PC-9 (cell line): ENCODE results near the gene FBLN2. TPM values are rescaled to one million over a fixed set of nuclear protein-coding genes. Genes with fewer than 3 reads are reported as not detected.

Experiments used
- BruUV-seq: library from RNA; stranded (reverse); fragments of 400-500 nt; replicated peaks from 2 replicates; lab custom pipeline; 2021; lab: Mats Ljungman, UMichigan
- CTCF ChIA-PET: fragments of 300-600 bp; sonication (Branson Sonifier 250); formaldehyde crosslinking; loops from one replicate; lab custom pipeline; 2022; ENCODE audit warnings: antibody characterized with exemption; lab: Charles Lee
- POLR2A ChIA-PET: fragments of 300-600 bp; sonication (Branson Sonifier 250); formaldehyde crosslinking; loops from one replicate; lab custom pipeline; 2022; ENCODE audit warnings: antibody characterized with exemption; ENCODE audit not compliant: unreplicated experiment; lab: Charles Lee
- DNase-seq, 2 experiments: peaks; one replicate each; pipeline versions ENCODE4 v3.0.0 to v3.0.0-alpha.2; 2015 to 2022; ENCODE audit warnings: mixed read lengths in 1 of 2
- H2AFZ ChIP-seq: fragments of 200-600 bp; sonication (generic); 2 replicates; pipeline ENCODE4 v1.8.1; 2017; ENCODE audit warnings: antibody characterized with exemption
- H3F3A ChIP-seq: fragments of 200-600 bp; sonication (generic); 2 replicates; pipeline ENCODE4 v1.8.1; 2017; ENCODE audit warnings: antibody characterized with exemption, mild to moderate bottlenecking, low read depth; ENCODE audit not compliant: insufficient read depth
- H3K27ac ChIP-seq: fragments of 200-600 bp; sonication (generic); 2 replicates; pipeline ENCODE4 v1.6.1; 2016; ENCODE audit warnings: mixed run types
- H3K27me3 ChIP-seq: fragments of 200-600 bp; sonication (generic); 2 replicates; pipeline ENCODE4 v1.6.1; 2016; ENCODE audit warnings: low read depth, mixed run types; ENCODE audit not compliant: insufficient read depth
- H3K36me3 ChIP-seq: fragments of 200-600 bp; sonication (generic); 2 replicates; pipeline ENCODE4 v1.6.1; 2016; ENCODE audit warnings: low read depth, mixed run types
- H3K4me1 ChIP-seq: fragments of 200-600 bp; sonication (generic); replicated peaks from 2 replicates; pipeline ENCODE4 v1.6.1; 2016; ENCODE audit warnings: mixed run types; ENCODE audit not compliant: insufficient read depth
- H3K4me2 ChIP-seq: fragments of 200-600 bp; sonication (generic); 2 replicates; pipeline ENCODE4 v1.6.1; 2017; ENCODE audit warnings: mixed run types
- H3K4me3 ChIP-seq: fragments of 200-600 bp; sonication (generic); 2 replicates; pipeline ENCODE4 v1.6.1; 2016; ENCODE audit warnings: mixed run types
- H3K79me2 ChIP-seq: fragments of 200-600 bp; sonication (generic); 2 replicates; pipeline ENCODE4 v1.6.1; 2017; ENCODE audit warnings: low read depth, mixed run types
- H3K9me2 ChIP-seq: fragments of 200-600 bp; sonication (generic); 2 replicates; pipeline ENCODE4 v1.8.1; 2017; ENCODE audit warnings: mild to moderate bottlenecking; ENCODE audit not compliant: insufficient read depth
- H3K9me3 ChIP-seq: fragments of 200-600 bp; sonication (generic); 2 replicates; pipeline ENCODE4 v1.8.1; 2016; ENCODE audit warnings: low read depth; ENCODE audit not compliant: insufficient read depth
- H4K20me1 ChIP-seq: fragments of 200-600 bp; sonication (generic); 2 replicates; pipeline ENCODE4 v1.8.1; 2017; ENCODE audit not compliant: insufficient read depth
- CTCF ChIP-seq: fragments of 200-600 bp; sonication (generic); conservative IDR thresholded peaks from 2 replicates; pipeline ENCODE4 v1.6.1; 2017; ENCODE audit warnings: mixed run types, antibody characterized with exemption, mild to moderate bottlenecking, moderate library complexity
- EZH2 ChIP-seq: fragments of 200-600 bp; sonication (generic); IDR thresholded peaks from 2 replicates; pipeline ENCODE4 v1.8.0; 2017; ENCODE audit warnings: antibody characterized with exemption, low read depth
- intact Hi-C: fragments of 100-400 bp; cut with micrococcal nuclease; formaldehyde crosslinking; loops from one replicate; pipeline ENCODE4 v1.10.0; 2022; ENCODE audit not compliant: unreplicated experiment
- total RNA-seq: library from RNA; stranded (reverse); gene quantifications from 2 replicates; pipeline ENCODE4 v1.2.3, GENCODE V29; 2021

Gene FBLN2
- total RNA-seq, 1 experiment from 2014 or later = 0.57 TPM

DNA sequence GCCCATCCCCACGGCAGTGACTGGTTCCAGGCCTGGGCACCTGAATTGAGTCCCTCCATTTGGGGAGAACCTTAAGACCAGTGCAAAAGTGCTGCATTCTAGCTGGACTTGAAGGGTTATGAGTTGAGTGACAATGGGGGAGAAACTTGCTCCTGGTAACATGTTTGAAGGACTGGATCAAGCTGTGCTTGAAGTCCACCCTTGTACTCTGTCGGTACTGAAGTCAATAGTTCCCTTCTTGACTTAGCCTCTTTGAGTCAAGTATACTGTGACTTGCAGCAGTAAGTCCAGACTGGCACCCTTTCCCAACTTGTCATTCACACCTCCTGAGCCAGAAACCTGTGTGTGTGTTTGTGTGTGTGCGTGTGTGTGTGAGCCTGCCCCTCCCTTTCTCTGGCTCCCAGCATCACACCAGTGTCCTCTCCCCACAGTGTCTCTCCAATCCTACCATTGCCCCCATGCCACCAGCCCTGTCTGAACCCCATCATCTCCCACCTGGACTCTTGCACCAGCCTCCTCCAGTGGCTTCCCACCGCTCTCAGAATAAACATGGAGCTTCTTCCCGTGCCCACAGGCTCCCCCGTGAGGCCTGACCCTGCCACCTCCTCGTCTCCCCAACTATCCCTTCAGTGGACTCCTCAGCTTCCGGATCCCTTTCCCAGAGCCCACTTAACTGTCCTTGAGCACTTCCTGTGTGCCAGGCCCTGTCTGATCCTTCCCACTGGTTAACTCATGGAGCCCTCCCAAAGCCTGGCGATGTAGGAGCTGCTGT is 10.2 kb upstream of the FBLN2 start:
- H3K79me2 ChIP-seq = no peaks in the 10 kb centered on the region
- no peaks in the 10 kb centered on the region; the same call in 1 of the 2 replicates for H3K36me3 ChIP-seq
- DNase-seq = no peak
- peaks cover 74% of the 10 kb centered on the region for H3K4me1 ChIP-seq
- peak overlapping the region; percentile 53 for H3K4me2 ChIP-seq
- H3K27ac ChIP-seq = peak overlapping the region; percentile 89
- peaks cover 45% of the 10 kb centered on the region for H3F3A ChIP-seq
- H3K9me3 ChIP-seq = peaks cover 17% of the 10 kb centered on the region; the same call in 1 of the 2 replicates
- no peaks in the 10 kb centered on the region for H3K9me2 ChIP-seq
- H3K4me3 ChIP-seq = 0 out of 2 replicates have a peak overlapping the region, but pooled peaks have one; percentile 1
- POLR2A ChIA-PET = interaction anchor here (0.6 kb wide), 1 partner anchor 25 kb away, joined by 3 read pairs; no protein-coding TSS in a partner anchor
- CTCF ChIA-PET = interaction anchor here (0.8 kb wide), 1 partner anchor 43 kb away, joined by 4 read pairs; no protein-coding TSS in a partner anchor
- intact Hi-C loops = loop anchor here (2.0 to 10.0 kb wide), 2 partner anchors 62 to 316 kb away; no protein-coding TSS in a partner anchor
- TF ChIP-seq EZH2 (no peak), CTCF (no peak)
- no peaks in the 10 kb centered on the region for H3K27me3 ChIP-seq
- BruUV-seq = no TSS peak
- no peak overlapping the region for H2AFZ ChIP-seq
- H4K20me1 ChIP-seq = no peaks in the 10 kb centered on the region

DNA sequence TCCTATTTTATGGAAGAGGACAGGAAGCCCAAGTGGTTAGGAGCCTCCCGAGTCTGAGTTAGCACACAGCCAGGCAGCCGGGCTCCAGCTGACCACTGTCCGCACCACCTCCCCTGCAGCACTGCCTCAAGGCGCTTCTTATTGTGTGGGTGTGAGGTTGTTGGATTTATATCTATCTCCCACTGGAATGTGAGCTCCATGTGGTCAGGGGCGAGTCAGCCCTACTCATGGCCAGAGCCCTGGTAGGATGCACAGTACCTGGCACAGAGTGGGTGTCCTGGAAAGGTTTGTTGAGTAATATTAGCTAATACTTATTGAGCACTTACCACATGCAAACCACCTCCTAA is 9.7 kb upstream of the FBLN2 start:
- Histone ChIP-seq H4K20me1 (no peaks in the 10 kb centered on the region), H3K79me2 (no peaks in the 10 kb centered on the region), H3K27me3 (no peaks in the 10 kb centered on the region), H2AFZ (no peak overlapping the region), H3K9me3 (peaks cover 17% of the 10 kb centered on the region; the same call in 1 of the 2 replicates), H3F3A (peaks cover 39% of the 10 kb centered on the region), H3K4me3 (no peak overlapping the region), H3K4me1 (peaks cover 68% of the 10 kb centered on the region), H3K9me2 (no peaks in the 10 kb centered on the region), H3K36me3 (no peaks in the 10 kb centered on the region; the same call in 1 of the 2 replicates), H3K27ac (peak overlapping the region; percentile 89), H3K4me2 (peak overlapping the region; percentile 53; the same call in 1 of the 2 replicates)
- ChIA-PET POLR2A (no interaction called here), CTCF (interaction anchor here (0.8 kb wide), 1 partner anchor 43 kb away, joined by 4 read pairs; no protein-coding TSS in a partner anchor)
- peak; percentile 57 to 69 for DNase-seq
- TF ChIP-seq EZH2 (no peak), CTCF (no peak)
- no TSS peak for BruUV-seq
- intact Hi-C loops = loop anchor here (2.0 to 10.0 kb wide), 2 partner anchors 62 to 316 kb away; no protein-coding TSS in a partner anchor

DNA sequence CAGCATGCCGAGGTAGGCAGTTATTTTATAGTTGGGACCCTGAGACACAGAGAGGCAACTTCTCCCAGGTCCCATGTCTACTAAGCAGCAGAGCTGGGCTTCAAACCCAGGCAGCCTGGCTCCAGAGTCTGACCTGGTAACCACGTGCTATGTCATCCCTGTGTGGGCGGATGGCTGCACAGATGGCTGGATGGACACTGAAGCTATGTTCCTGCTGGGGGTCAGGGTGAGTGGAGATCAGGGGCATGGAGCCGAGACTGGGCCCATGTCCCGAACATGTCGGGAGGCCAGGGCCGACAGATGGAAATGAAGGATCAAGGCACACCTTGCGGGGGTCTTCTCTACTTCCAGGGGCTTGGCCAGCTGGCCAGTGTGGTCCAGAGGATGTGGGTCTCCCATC is 9.3 kb upstream of the FBLN2 start:
- BruUV-seq = no TSS peak
- Histone ChIP-seq H3K27me3 (no peaks in the 10 kb centered on the region), H3F3A (peaks cover 35% of the 10 kb centered on the region), H3K79me2 (no peaks in the 10 kb centered on the region), H3K27ac (peak overlapping the region; percentile 89), H3K4me2 (no peak overlapping the region), H3K9me2 (no peaks in the 10 kb centered on the region), H3K9me3 (peaks cover 17% of the 10 kb centered on the region; the same call in 1 of the 2 replicates), H3K36me3 (no peaks in the 10 kb centered on the region; the same call in 1 of the 2 replicates), H2AFZ (no peak overlapping the region), H3K4me1 (peaks cover 68% of the 10 kb centered on the region), H3K4me3 (no peak overlapping the region), H4K20me1 (no peaks in the 10 kb centered on the region)
- POLR2A ChIA-PET = no interaction called here
- intact Hi-C loops = loop anchor here (2.0 to 10.0 kb wide), 2 partner anchors 61 to 315 kb away; no protein-coding TSS in a partner anchor
- no peak for DNase-seq
- CTCF ChIA-PET = interaction anchor here (0.8 kb wide), 1 partner anchor 44 kb away, joined by 4 read pairs; no protein-coding TSS in a partner anchor
- TF ChIP-seq CTCF = no peak
